Nephron (organoid): ENCODE measurements around the gene TUBB1.

Experiments
- H3K27ac Mint-ChIP-seq, 3 experiments: 2 replicates each; pipeline ENCODE4 v1.8.0; 2020; ENCODE audit warnings: mixed read lengths in 3 of 3, mild to moderate bottlenecking in 2 of 3, moderate library complexity in 1 of 3
- H3K27me3 Mint-ChIP-seq: 2 replicates; pipeline ENCODE4 v1.8.0; 2021; ENCODE audit warnings: low read depth, mild to moderate bottlenecking, moderate library complexity, mixed read lengths
- H3K36me3 Mint-ChIP-seq: 2 replicates; pipeline ENCODE4 v1.8.0; 2020; ENCODE audit warnings: low read depth, mixed read lengths
- H3K4me1 Mint-ChIP-seq: 2 replicates; pipeline ENCODE4 v1.8.0; 2020; ENCODE audit warnings: mixed read lengths
- H3K4me3 Mint-ChIP-seq, 3 experiments: 2 replicates each; pipeline ENCODE4 v1.8.0; 2020; ENCODE audit warnings: mild to moderate bottlenecking in 3 of 3, mixed read lengths in 3 of 3, moderate library complexity in 2 of 3
- H3K9me3 Mint-ChIP-seq: 2 replicates; pipeline ENCODE4 v1.8.0; 2020; ENCODE audit warnings: mixed read lengths
- TF ChIP-seq, protein P1 (sequence below), 3 experiments: fragments of 200-600 bp; sonication (generic); IDR thresholded peaks; one replicate each; pipeline ENCODE4 v1.5.0; 2021; ENCODE audit warnings: antibody characterized with exemption in 3 of 3; ENCODE audit not compliant: unreplicated experiment in 3 of 3

Gene TUBB1

DNA sequence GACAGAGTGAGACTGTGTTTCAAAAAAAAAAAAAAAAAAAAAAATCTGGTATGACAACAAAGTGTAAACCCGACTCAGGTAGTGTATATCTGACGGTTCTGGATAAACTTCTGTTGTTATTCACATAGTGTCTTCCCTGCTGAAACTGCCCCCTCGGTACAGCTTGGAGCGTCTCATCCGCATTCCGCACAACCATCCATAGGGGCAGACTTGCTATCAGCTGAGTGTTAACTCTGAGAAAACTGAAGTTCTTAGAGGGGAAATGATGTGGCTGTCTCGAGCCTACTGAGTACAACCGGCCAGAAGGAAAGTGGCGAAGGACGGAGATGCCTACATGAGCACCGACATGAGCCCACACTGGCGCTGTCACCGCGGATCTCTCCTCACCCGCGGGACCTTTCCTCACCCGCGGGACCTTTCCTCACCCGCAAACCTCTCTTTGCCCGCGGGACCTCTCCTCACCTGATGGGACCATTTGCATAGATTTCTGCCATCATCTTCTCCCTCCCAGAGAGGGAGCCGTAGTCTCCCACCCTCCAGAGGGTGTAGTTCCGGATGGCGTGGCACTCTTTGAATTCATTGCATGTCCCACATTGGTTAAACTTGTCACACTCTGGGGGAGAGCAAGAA lies 22.0 kb upstream of the TUBB1 start:
- Mint-ChIP-seq H3K4me1 (peaks cover 5% of the 10 kb centered on the region), H3K4me3 (no peak overlapping the region), H3K9me3 (no peaks in the 10 kb centered on the region), H3K27ac (peak overlapping the region; percentile 50 to 96 (median 68)), H3K27me3 (no peaks in the 10 kb centered on the region), H3K36me3 (peaks cover 58% of the 10 kb centered on the region)
- TF ChIP-seq, protein P1, sequence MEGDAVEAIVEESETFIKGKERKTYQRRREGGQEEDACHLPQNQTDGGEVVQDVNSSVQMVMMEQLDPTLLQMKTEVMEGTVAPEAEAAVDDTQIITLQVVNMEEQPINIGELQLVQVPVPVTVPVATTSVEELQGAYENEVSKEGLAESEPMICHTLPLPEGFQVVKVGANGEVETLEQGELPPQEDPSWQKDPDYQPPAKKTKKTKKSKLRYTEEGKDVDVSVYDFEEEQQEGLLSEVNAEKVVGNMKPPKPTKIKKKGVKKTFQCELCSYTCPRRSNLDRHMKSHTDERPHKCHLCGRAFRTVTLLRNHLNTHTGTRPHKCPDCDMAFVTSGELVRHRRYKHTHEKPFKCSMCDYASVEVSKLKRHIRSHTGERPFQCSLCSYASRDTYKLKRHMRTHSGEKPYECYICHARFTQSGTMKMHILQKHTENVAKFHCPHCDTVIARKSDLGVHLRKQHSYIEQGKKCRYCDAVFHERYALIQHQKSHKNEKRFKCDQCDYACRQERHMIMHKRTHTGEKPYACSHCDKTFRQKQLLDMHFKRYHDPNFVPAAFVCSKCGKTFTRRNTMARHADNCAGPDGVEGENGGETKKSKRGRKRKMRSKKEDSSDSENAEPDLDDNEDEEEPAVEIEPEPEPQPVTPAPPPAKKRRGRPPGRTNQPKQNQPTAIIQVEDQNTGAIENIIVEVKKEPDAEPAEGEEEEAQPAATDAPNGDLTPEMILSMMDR (IDR thresholded peaks at IDR 0.05; ENCODE audit: unreplicated experiment in 3 of 3), result no peak

DNA sequence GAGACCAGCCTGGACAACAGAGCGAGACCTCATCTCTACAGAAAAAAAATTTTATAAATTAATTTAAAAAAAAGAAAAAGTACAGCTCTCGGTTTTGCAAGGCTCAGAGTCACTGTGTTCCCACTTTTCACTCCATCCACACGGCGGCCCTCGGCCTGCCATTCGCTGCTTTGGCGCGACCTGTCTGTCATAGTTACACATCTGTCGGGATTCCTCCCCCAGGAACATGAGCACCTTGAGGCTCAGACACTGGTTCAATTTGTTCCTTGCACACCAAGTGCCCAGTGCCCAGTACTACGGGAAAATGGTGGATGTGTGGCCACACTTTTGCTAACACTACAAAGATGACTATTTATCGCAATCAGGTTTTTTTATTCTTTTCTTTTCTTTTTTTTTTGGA lies 20.6 kb upstream of the TUBB1 start:
- Mint-ChIP-seq H3K36me3 (peaks cover 46% of the 10 kb centered on the region), H3K4me3 (no peak overlapping the region), H3K4me1 (peaks cover 5% of the 10 kb centered on the region), H3K9me3 (no peaks in the 10 kb centered on the region), H3K27ac (no peak overlapping the region), H3K27me3 (peaks cover 6% of the 10 kb centered on the region)
- TF ChIP-seq, protein P1 (IDR thresholded peaks at IDR 0.05; ENCODE audit: unreplicated experiment in 3 of 3), result no peak

DNA sequence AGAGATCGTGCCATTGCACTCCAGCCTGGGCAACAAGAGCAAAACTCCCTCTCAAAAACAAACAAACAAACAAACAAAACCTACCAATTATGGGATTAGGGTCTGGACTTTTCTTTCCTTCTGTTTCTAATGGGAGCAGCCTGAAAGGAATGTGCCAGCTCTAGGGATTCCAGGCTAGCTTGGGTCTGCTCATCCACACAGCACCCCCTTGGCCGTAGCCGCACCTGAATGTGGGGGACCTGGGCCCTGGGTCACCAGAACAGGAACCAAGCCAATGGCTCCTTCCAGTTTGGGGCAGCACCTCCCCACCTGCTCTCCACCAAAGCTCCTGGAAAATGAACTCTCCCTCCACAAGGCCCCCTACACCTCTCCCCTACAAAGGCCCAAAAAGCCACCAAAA lies 18.9 kb upstream of the TUBB1 start:
- Mint-ChIP-seq H3K27ac (no peak overlapping the region), H3K4me3 (no peak overlapping the region), H3K36me3 (peaks cover 33% of the 10 kb centered on the region), H3K9me3 (no peaks in the 10 kb centered on the region), H3K27me3 (peaks cover 7% of the 10 kb centered on the region), H3K4me1 (peaks cover 21% of the 10 kb centered on the region)
- TF ChIP-seq, protein P1 (IDR thresholded peaks at IDR 0.05; ENCODE audit: unreplicated experiment in 3 of 3), result no peak

DNA sequence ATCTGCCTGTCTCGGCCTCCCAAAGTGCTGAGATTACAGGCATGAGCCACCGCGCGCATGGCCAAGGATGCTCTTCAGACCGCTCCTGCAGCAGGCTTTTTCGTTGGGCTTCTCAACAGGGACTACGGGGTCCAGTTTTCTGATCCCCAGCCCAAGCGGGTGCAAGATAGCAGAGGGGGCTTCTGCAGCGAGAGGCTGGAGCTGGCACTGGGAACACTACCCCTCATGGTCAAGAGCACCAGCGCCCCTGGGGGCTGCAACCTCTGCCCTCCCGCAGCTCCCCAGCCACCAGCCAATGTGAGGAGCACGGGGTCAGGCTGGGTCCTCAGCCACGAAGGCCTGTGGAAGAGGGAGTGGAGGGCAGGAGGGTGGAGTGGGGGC lies 18.2 kb upstream of the TUBB1 start:
- H3K4me1 Mint-ChIP-seq, result peaks cover 22% of the 10 kb centered on the region
- no peak overlapping the region for H3K27ac Mint-ChIP-seq
- TF ChIP-seq, protein P1 (IDR thresholded peaks at IDR 0.05; ENCODE audit: unreplicated experiment in 3 of 3), result no peak
- H3K36me3 Mint-ChIP-seq, result peaks cover 26% of the 10 kb centered on the region
- no peak overlapping the region for H3K4me3 Mint-ChIP-seq
- H3K9me3 Mint-ChIP-seq, result no peaks in the 10 kb centered on the region
- peaks cover 7% of the 10 kb centered on the region for H3K27me3 Mint-ChIP-seq

DNA sequence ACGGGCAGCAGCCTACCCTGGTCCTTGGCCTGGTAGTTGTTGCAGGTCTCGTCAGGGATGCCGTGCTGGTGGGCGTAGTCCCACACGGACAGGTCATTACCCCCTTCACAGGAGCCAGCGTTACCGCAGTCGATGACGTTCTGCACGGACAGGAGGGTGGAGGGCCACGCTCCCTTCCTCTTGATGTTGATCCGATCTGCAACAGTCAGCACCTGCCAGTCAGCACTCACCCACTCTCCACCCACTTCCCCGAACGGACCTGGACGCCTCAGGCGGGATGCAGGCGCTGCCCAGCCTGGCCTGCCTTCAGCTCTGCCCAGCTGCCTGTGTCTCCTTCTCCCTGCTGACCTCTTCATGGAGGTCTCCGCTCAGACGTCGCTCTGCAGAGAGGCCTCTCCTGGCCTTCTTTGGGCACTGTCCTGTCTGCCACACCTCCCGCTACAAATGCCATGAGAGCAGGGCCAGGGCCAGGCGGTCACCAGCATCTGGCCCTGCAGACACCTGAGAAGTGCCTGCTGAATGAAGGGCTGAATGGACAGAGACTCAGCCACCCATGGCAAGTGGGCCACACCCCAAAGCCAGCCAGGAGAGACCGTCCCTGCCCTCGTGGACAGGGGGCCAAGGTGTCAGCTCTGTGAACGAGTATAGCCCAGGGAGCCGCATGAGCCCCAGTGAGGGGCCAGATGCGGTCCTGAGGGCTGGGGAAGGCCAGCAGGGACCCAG lies 17.6 kb upstream of the TUBB1 start:
- Mint-ChIP-seq H3K36me3 (peaks cover 20% of the 10 kb centered on the region), H3K27ac (no peak overlapping the region), H3K27me3 (peaks cover 7% of the 10 kb centered on the region), H3K4me1 (peaks cover 22% of the 10 kb centered on the region), H3K9me3 (no peaks in the 10 kb centered on the region), H3K4me3 (no peak overlapping the region)
- TF ChIP-seq, protein P1 (IDR thresholded peaks at IDR 0.05; ENCODE audit: unreplicated experiment in 3 of 3), result no peak

DNA sequence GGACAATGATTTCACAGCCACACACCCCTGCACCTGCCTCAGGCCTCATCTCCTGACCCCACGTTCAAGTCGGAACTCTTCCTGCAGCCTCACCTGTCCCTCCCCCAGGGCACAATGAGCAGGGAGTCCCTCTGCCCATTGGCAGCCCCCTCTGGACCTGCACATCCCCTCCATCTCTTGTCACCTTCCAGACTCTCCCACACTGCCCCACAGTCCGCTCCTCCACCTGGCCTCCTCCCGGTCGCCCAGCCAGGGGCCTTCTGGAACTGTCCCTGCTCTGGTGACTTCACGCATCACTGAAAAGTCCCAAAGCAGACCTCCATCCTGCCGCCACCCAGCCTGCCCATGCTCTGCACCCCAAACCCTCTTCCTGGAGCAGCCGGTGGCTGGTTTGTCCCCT lies 16.8 kb upstream of the TUBB1 start:
- TF ChIP-seq, protein P1 (IDR thresholded peaks at IDR 0.05; ENCODE audit: unreplicated experiment in 3 of 3), result no peak
- H3K4me1 Mint-ChIP-seq, result peaks cover 22% of the 10 kb centered on the region
- H3K4me3 Mint-ChIP-seq, result no peak overlapping the region
- peaks cover 7% of the 10 kb centered on the region for H3K27me3 Mint-ChIP-seq
- no peak overlapping the region for H3K27ac Mint-ChIP-seq
- no peaks in the 10 kb centered on the region for H3K9me3 Mint-ChIP-seq
- peaks cover 14% of the 10 kb centered on the region for H3K36me3 Mint-ChIP-seq
